Tibial artery (tissue), 4 donors: ENCODE measurements around the gene CRKL.
"Not testable (repeated sequence)": the region's sequence is repeated elsewhere in the genome, so short reads cannot be mapped to it uniquely, and the experiment has no call there.

Experiments used
- DNase-seq, 2 donors: peaks; one replicate each; pipeline ENCODE4 v3.0.0-alpha.2; 2019
- H3K27ac ChIP-seq, 2 donors: fragments of 200-600 bp; sonication (generic) in 1 of 2; 1 replicate in 1 of 2; 2 replicates in 1 of 2; pipeline ENCODE4 v1.5.1; 2018 to 2019; ENCODE audit warnings: mild to moderate bottlenecking in 1 of 2
- H3K27me3 ChIP-seq, 2 donors: fragments of 200-600 bp; sonication (generic) in 1 of 2; one replicate each; pipeline versions ENCODE4 v1.5.1 to v1.6.0; 2016 to 2019
- H3K36me3 ChIP-seq, 3 donors: fragments of 200-600 bp; sonication (generic) in 2 of 3; one replicate each; pipeline ENCODE4 v1.5.1; 2016 to 2019; ENCODE audit warnings: mild to moderate bottlenecking in 2 of 3
- H3K4me1 ChIP-seq, 4 donors: fragments of 200-600 bp; sonication (generic) in 2 of 4; 1 replicate in 3 of 4; 2 replicates in 1 of 4; pipeline ENCODE4 v1.5.1; 2016 to 2019
- H3K4me3 ChIP-seq, 2 donors: fragments of 200-600 bp; sonication (generic) in 1 of 2; 1 replicate in 1 of 2; 2 replicates in 1 of 2; pipeline ENCODE4 v1.5.1; 2018 to 2019; ENCODE audit warnings: mild to moderate bottlenecking in 2 of 2
- H3K9me3 ChIP-seq, 3 donors: fragments of 200-600 bp; sonication (generic) in 1 of 3; one replicate each; pipeline ENCODE4 v1.5.1; 2016 to 2019
- CTCF ChIP-seq, 2 experiments: fragments of 200-600 bp in 1 of 2; fragments of 450-650 bp in 1 of 2; IDR thresholded peaks; one replicate each; pipeline ENCODE4 v1.5.1; 2017 to 2019; ENCODE audit warnings: antibody characterized with exemption in 2 of 2, mild to moderate bottlenecking in 1 of 2, moderate library complexity in 1 of 2
- intact Hi-C: fragments of 100-400 bp; cut with DNase I; formaldehyde crosslinking; loops from one replicate; pipeline ENCODE4 v1.15.0; 2023; ENCODE audit warnings: low total_unique reads

CRKL gene

DNA sequence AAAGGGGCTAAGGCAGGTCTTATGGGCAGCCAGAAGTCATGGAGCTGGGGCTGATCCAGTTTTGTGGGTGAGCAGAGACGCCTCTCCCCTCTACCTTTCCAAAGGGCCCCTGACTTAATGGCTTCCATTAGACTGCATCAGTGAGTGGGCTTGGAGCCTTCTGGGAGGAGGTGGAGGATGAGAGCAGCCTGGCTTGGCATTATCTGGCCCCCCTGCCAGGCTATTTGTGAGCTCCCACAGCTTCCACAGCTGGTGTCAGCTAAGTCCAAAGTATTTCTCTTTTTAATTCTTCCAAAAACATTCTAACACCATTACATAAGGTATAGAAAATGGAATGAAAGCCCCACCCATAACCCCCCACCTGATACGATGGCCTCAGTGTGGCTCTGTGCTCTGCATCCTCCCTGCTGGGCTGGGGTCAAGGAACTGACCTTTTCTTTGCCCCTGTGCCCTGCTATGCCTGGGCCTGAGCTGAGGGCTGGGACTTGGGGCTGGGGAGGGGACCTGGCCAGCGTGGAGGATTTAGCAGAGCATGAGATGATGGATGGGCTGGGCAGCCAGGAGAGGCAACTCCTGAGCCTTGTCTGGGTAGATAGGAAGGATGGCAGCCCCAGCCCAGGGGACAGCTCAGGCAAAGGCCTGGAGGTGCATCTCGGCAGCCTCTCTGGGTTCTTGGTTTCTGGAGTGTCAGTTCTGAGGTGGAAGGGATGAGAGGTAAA is 53.9 kb downstream of the CRKL start:
- no peaks in the 10 kb centered on the region for H3K9me3 ChIP-seq
- no peak for DNase-seq
- peaks cover 0 to 36% of the 10 kb centered on the region in 2 donors for H3K27me3 ChIP-seq
- H3K4me1 ChIP-seq, result peaks cover 0 to 6% (median 0%) of the 10 kb centered on the region in 4 donors
- H3K27ac ChIP-seq, result no peak overlapping the region
- no peak overlapping the region for H3K4me3 ChIP-seq
- H3K36me3 ChIP-seq, result no peaks in the 10 kb centered on the region
- TF ChIP-seq CTCF (IDR thresholded peaks at IDR 0.05), result no peak
- intact Hi-C loops, result no loop called here

DNA sequence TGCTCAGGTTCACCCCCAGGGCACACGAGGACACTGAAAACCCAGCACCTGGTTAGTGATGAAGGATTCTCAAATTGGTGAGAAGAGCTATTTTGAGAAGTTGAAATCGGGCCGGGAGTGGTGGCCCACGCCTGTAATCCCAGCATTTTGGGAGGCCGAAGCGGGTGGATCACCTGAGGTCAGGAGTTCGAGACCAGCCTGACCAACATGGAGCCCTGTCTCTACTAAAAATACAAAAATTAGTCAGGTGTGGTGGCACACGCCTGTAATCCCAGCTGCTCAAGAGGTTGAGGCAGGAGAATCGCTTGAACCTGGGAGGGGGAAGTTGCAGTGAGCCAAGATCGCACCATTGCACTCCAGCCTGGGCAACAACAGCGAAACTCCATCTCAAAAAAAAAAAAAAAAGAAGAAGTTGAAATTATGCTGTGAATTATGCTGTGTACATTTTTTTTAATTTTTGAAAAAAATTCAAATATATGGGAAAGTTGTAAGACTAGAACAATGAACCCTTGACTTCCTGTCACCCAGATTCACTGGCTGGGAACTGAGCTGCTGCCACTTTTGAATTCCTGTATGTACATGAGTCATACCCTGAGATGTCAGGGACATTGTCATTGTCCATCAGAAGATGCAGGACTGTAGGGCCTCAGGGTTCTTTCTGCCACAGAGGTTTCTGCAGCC is 54.9 kb downstream of the CRKL start:
- peaks cover 0 to 35% of the 10 kb centered on the region in 2 donors for H3K27me3 ChIP-seq
- H3K27ac ChIP-seq, H3K9me3 ChIP-seq, H3K4me3 ChIP-seq, H3K36me3 ChIP-seq, intact Hi-C loops, H3K4me1 ChIP-seq, DNase-seq: not testable (repeated sequence)

GRCh38 chr22:20972933-20973577 is 55.8 kb downstream of the CRKL start:
- no peak overlapping the region for H3K4me3 ChIP-seq
- no peak overlapping the region for H3K27ac ChIP-seq
- TF ChIP-seq CTCF (IDR thresholded peaks at IDR 0.05), result no peak
- intact Hi-C loops, result no loop called here
- peaks cover 0 to 6% (median 0%) of the 10 kb centered on the region in 4 donors for H3K4me1 ChIP-seq
- no peak for DNase-seq
- peaks cover 0 to 42% of the 10 kb centered on the region in 2 donors for H3K27me3 ChIP-seq
- peaks cover 0 to under 1% (median 0%) of the 10 kb centered on the region in 3 donors for H3K9me3 ChIP-seq
- no peaks in the 10 kb centered on the region for H3K36me3 ChIP-seq

GRCh38 chr22:20973634-20974286 is 56.6 kb downstream of the CRKL start:
- H3K4me3 ChIP-seq, result no peak overlapping the region
- peaks cover 0 to 47% of the 10 kb centered on the region in 2 donors for H3K27me3 ChIP-seq
- H3K36me3 ChIP-seq, result no peaks in the 10 kb centered on the region
- TF ChIP-seq CTCF (IDR thresholded peaks at IDR 0.05), result no peak
- intact Hi-C loops, result no loop called here
- H3K4me1 ChIP-seq, result peaks cover 0 to 2% (median 0%) of the 10 kb centered on the region in 4 donors
- no peak for DNase-seq
- H3K27ac ChIP-seq, result no peak overlapping the region
- H3K9me3 ChIP-seq, result peaks cover 0 to 7% (median 0%) of the 10 kb centered on the region in 3 donors

GRCh38 chr22:20974336-20974955 is 57.2 kb downstream of the CRKL start:
- DNase-seq, result no peak
- peaks cover 0 to 4% (median 2%) of the 10 kb centered on the region in 4 donors for H3K4me1 ChIP-seq
- H3K9me3 ChIP-seq, result peaks cover 0 to 10% (median 0%) of the 10 kb centered on the region in 3 donors
- H3K27me3 ChIP-seq, result peaks cover 0 to 53% of the 10 kb centered on the region in 2 donors
- no peaks in the 10 kb centered on the region for H3K36me3 ChIP-seq
- no peak overlapping the region for H3K4me3 ChIP-seq
- H3K27ac ChIP-seq, result no peak overlapping the region
- intact Hi-C loops, result no loop called here
- no peak for TF ChIP-seq CTCF (IDR thresholded peaks at IDR 0.05)
